SK-N-SH (cell line): Measurements from ENCODE around the gene MAD1L1. TPM values are rescaled to one million over a fixed set of nuclear protein-coding genes. Genes with fewer than 3 reads are reported as not detected.

Experiments used
- CTCF ChIA-PET: fragments of 300-600, 350-600 bp; formaldehyde crosslinking; extraction: SDS; loops from one replicate; lab custom pipeline; 2021; lab: Yijun Ruan, JAX
- POLR2A ChIA-PET: fragments of 350-600 bp; sonication (Branson Sonifier 250); formaldehyde crosslinking; extraction: SDS; loops from one replicate; lab custom pipeline; 2020; ENCODE audit warnings: antibody characterized with exemption, inconsistent platforms; lab: Yijun Ruan, JAX
- DNase-seq: peaks from one replicate; pipeline ENCODE4 v3.0.0; 2012
- H2AFZ ChIP-seq: fragments of 200-600 bp; sonication (generic); 2 replicates; pipeline ENCODE4 v1.8.1; 2016; ENCODE audit warnings: antibody characterized with exemption, mild to moderate bottlenecking, low read depth
- H3F3A ChIP-seq: fragments of 200-600 bp; sonication (generic); replicated peaks from 2 replicates; pipeline ENCODE3; 2016; ENCODE audit warnings: antibody characterized with exemption, mild to moderate bottlenecking; ENCODE audit not compliant: insufficient read depth
- H3K27ac ChIP-seq, 2 experiments: fragments of 200-500 bp in 1 of 2; fragments of 200-600 bp in 1 of 2; sonication (Bioruptor generic) in 1 of 2; sonication (generic), shearing (Covaris generic) in 1 of 2; 2 replicates each; pipeline versions ENCODE4 v1.5.1 to v1.6.1; 2014 to 2016; ENCODE audit warnings: low read depth in 2 of 2, inconsistent platforms in 1 of 2, low read length in 1 of 2, mild to moderate bottlenecking in 1 of 2, mixed read lengths in 1 of 2
- H3K27me3 ChIP-seq: fragments of 200-600 bp; sonication (generic), shearing (Covaris generic); 2 replicates; pipeline ENCODE4 v1.6.1; 2016; ENCODE audit warnings: mixed run types; ENCODE audit not compliant: insufficient read depth
- H3K36me3 ChIP-seq, 2 experiments: fragments of 200-500 bp in 1 of 2; fragments of 200-600 bp in 1 of 2; sonication (Bioruptor generic) in 1 of 2; sonication (generic) in 1 of 2; replicated peaks in 1 of 2; 2 replicates each; pipeline versions ENCODE3 to v1.5.1; 2014 to 2016; ENCODE audit warnings: low read length in 1 of 2, mild to moderate bottlenecking in 1 of 2; ENCODE audit not compliant: insufficient read depth in 2 of 2, control insufficient read depth in 1 of 2
- H3K4me1 ChIP-seq, 2 experiments: fragments of 200-500 bp in 1 of 2; fragments of 200-600 bp in 1 of 2; sonication (Bioruptor generic) in 1 of 2; sonication (generic), shearing (Covaris generic) in 1 of 2; 2 replicates each; pipeline versions ENCODE4 v1.5.1 to v1.6.1; 2014 to 2016; ENCODE audit warnings: low read depth in 1 of 2, low read length in 1 of 2, mixed run types in 1 of 2; ENCODE audit not compliant: insufficient read depth in 2 of 2, control insufficient read depth in 1 of 2
- H3K4me2 ChIP-seq: fragments of 200-600 bp; sonication (generic), shearing (Covaris generic); 2 replicates; pipeline ENCODE4 v1.6.1; 2017; ENCODE audit warnings: mixed run types
- H3K4me3 ChIP-seq, 2 experiments: fragments of 200-500 bp in 1 of 2; fragments of 200-600 bp in 1 of 2; sonication (Bioruptor generic) in 1 of 2; sonication (generic), shearing (Covaris generic) in 1 of 2; 2 replicates each; pipeline versions ENCODE4 v1.5.1 to v1.8.1; 2014 to 2016; ENCODE audit warnings: low read depth in 2 of 2, inconsistent platforms in 1 of 2, low read length in 1 of 2, mild to moderate bottlenecking in 1 of 2, mixed read lengths in 1 of 2, moderate library complexity in 1 of 2
- H3K79me2 ChIP-seq: fragments of 200-600 bp; sonication (generic); 2 replicates; pipeline ENCODE4 v1.8.1; 2017; ENCODE audit warnings: mild to moderate bottlenecking; ENCODE audit not compliant: insufficient read depth
- H3K9ac ChIP-seq: fragments of 200-600 bp; sonication (generic); 2 replicates; pipeline ENCODE4 v1.6.1; 2017; ENCODE audit warnings: mixed run types
- H3K9me2 ChIP-seq: fragments of 200-600 bp; sonication (generic); 2 replicates; pipeline ENCODE4 v1.6.1; 2017; ENCODE audit warnings: mixed run types
- H3K9me3 ChIP-seq: fragments of 200-600 bp; sonication (generic); 2 replicates; pipeline ENCODE4 v1.6.1; 2017; ENCODE audit warnings: mixed run types, mild to moderate bottlenecking, moderate library complexity
- H4K20me1 ChIP-seq: fragments of 200-600 bp; sonication (generic); 2 replicates; pipeline ENCODE4 v1.6.1; 2017; ENCODE audit warnings: mild to moderate bottlenecking, mixed run types; ENCODE audit not compliant: insufficient read depth
- CTCF ChIP-seq: fragments of 200-600 bp; sonication (generic); IDR thresholded peaks from 2 replicates; pipeline ENCODE4 v1.6.1; 2017; ENCODE audit warnings: antibody characterized with exemption, mild to moderate bottlenecking, moderate library complexity
- EP300 ChIP-seq, 2 experiments: IDR thresholded peaks; 2 replicates each; pipeline versions ENCODE4 v1.4.0 to v1.6.1; 2012; ENCODE audit warnings: borderline replicate concordance in 1 of 2, low read depth in 1 of 2, low read length in 1 of 2
- FOXM1 ChIP-seq: IDR thresholded peaks from 2 replicates; pipeline ENCODE4 v1.4.0; 2012; ENCODE audit warnings: low read depth, mild to moderate bottlenecking
- GABPA ChIP-seq: IDR thresholded peaks from 2 replicates; pipeline ENCODE4 v1.4.0; 2012; ENCODE audit warnings: low read depth, mild to moderate bottlenecking
- IRF3 ChIP-seq: fragments of 150-350 bp; IDR thresholded peaks from 2 replicates; pipeline ENCODE4 v1.6.1; 2016; ENCODE audit warnings: mild to moderate bottlenecking, low read depth, low read length
- MXI1 ChIP-seq: IDR thresholded peaks from 2 replicates; pipeline ENCODE4 v1.6.1; 2012; ENCODE audit warnings: mild to moderate bottlenecking, low read depth, low read length, improper control_type of control experiment
- NFIC ChIP-seq: IDR thresholded peaks from 2 replicates; pipeline ENCODE4 v1.4.0; 2012; ENCODE audit warnings: borderline replicate concordance
- NRF1 ChIP-seq: IDR thresholded peaks from 2 replicates; pipeline ENCODE4 v1.6.1; 2012; ENCODE audit warnings: low read depth, mild to moderate bottlenecking, low read length
- POLR2AphosphoS5 ChIP-seq: IDR thresholded peaks from 2 replicates; pipeline ENCODE4 v1.6.1; 2012; ENCODE audit warnings: low read depth, low read length
- RAD21 ChIP-seq: IDR thresholded peaks from 2 replicates; pipeline ENCODE4 v1.6.1; 2012; ENCODE audit warnings: mild to moderate bottlenecking, low read length
- RCOR1 ChIP-seq: fragments of 150-350 bp; IDR thresholded peaks from 2 replicates; pipeline ENCODE4 v1.6.1; 2017; ENCODE audit warnings: antibody characterized with exemption, low read length
- REST ChIP-seq: IDR thresholded peaks from 2 replicates; pipeline ENCODE4 v1.6.1; 2012; ENCODE audit warnings: mild to moderate bottlenecking, low read depth, low read length, moderate library complexity
- RFX5 ChIP-seq: IDR thresholded peaks from 2 replicates; pipeline ENCODE4 v1.6.1; 2012; ENCODE audit warnings: mild to moderate bottlenecking, improper control_type of control experiment, low read length
- RXRA ChIP-seq: IDR thresholded peaks from 2 replicates; pipeline ENCODE4 v1.4.0; 2012; ENCODE audit warnings: low read depth, mild to moderate bottlenecking, borderline replicate concordance
- TAF1 ChIP-seq: IDR thresholded peaks from 2 replicates; pipeline ENCODE4 v1.6.1; 2012; ENCODE audit warnings: low read depth, mild to moderate bottlenecking, low read length, moderate library complexity, borderline replicate concordance
- TEAD4 ChIP-seq: IDR thresholded peaks from 2 replicates; pipeline ENCODE4 v1.4.0; 2012; ENCODE audit warnings: mild to moderate bottlenecking, borderline replicate concordance; ENCODE audit not compliant: insufficient read depth
- USF1 ChIP-seq: IDR thresholded peaks from 2 replicates; pipeline ENCODE4 v1.4.0; 2012; ENCODE audit warnings: low read depth, borderline replicate concordance
- USF2 ChIP-seq: fragments of 150-350 bp; IDR thresholded peaks from 2 replicates; pipeline ENCODE4 v1.6.1; 2017; ENCODE audit warnings: antibody characterized with exemption, low read length, low read depth, borderline replicate concordance
- WGBS: methylation state at CpG from one replicate; pipeline ENCODE4 v1.1.6; 2017; ENCODE audit warnings: low lambda C conversion rate; 5-methylcytosine and 5-hydroxymethylcytosine counted together
- polyA plus RNA-seq, 3 experiments: library from polyadenylated mRNA; depleted of rRNA; stranded (reverse); fragments of >200 nt; gene quantifications; 2 replicates each; pipeline ENCODE4 v1.2.3, GENCODE V29; 2012

Gene MAD1L1
- polyA plus RNA-seq, 1 of the 3 experiments (the other 2 are of a cell fraction): 46.2 TPM

GRCh38 chr7:1913466-1914282, 319.1 kb downstream of the MAD1L1 start:
- 95% methylated on average over 25 of the region's 25 CpGs for WGBS

More at GRCh38 chr7:1913466-1914282, 319.1 kb downstream of the MAD1L1 start:
- Histone ChIP-seq H3F3A (no peaks in the 10 kb centered on the region), H3K9me2 (no peaks in the 10 kb centered on the region), H3K9ac (no peak overlapping the region), H3K79me2 (no peaks in the 10 kb centered on the region), H3K4me3 (no peak overlapping the region), H2AFZ (no peak overlapping the region), H4K20me1 (no peaks in the 10 kb centered on the region), H3K27ac (no peak overlapping the region; a peak in 1 of 4 replicates), H3K27me3 (no peaks in the 10 kb centered on the region), H3K4me1 (peaks cover 0 to 32% of the 10 kb centered on the region in 2 experiments; a peak in 1 of 4 replicates), H3K9me3 (no peaks in the 10 kb centered on the region), H3K4me2 (no peak overlapping the region), H3K36me3 (no peaks in the 10 kb centered on the region)
- TF ChIP-seq FOXM1: no peak
- TF ChIP-seq REST: no peak
- no peak for TF ChIP-seq EP300 (IDR thresholded peaks at IDR 0.05; ENCODE audit: borderline replicate concordance in 1 of 2, low read depth in 1 of 2, low read length in 1 of 2)
- no peak for TF ChIP-seq TAF1
- TF ChIP-seq MXI1: no peak
- TF ChIP-seq GABPA: no peak
- no peak for TF ChIP-seq NRF1
- TF ChIP-seq POLR2AphosphoS5: no peak
- TF ChIP-seq NFIC: no peak
- TF ChIP-seq RFX5: no peak
- TF ChIP-seq RAD21: no peak
- no peak for TF ChIP-seq IRF3
- TF ChIP-seq USF2: no peak
- TF ChIP-seq RXRA: no peak
- TF ChIP-seq USF1: no peak
- no peak for TF ChIP-seq RCOR1
- no peak for TF ChIP-seq TEAD4
- no peak for TF ChIP-seq CTCF
- POLR2A ChIA-PET: no interaction called here
- CTCF ChIA-PET: no interaction called here
- DNase-seq: no peak
